CD4-positive, alpha-beta T cell treated with Interferon alpha-2 for 1 hour (primary cell): ENCODE data around the gene CMC1.
"Not testable (repeated sequence)": the region's sequence is repeated elsewhere in the genome, so short reads cannot be mapped to it uniquely, and the experiment has no call there.

ENCODE experiments used
- DNase-seq, 2 donors: peaks; one replicate each; pipeline ENCODE4 v3.0.0-alpha.2; 2020 to 2022

CMC1 gene

GRCh38 chr3:28247286-28247685 lies 5.9 kb downstream of the CMC1 start:
- no peak for DNase-seq

- peak in 1 of 2 donors; percentile 19 for DNase-seq
Observed at GRCh38 chr3:28250999-28251398, 9.6 kb downstream of the CMC1 start.

GRCh38 chr3:28252001-28252431 lies 10.6 kb downstream of the CMC1 start:
- DNase-seq = peak; percentile 12 to 67

- no peak for DNase-seq
Observed at GRCh38 chr3:28253040-28253715, 11.8 kb downstream of the CMC1 start.

GRCh38 chr3:28262001-28262400 lies 20.6 kb downstream of the CMC1 start:
- DNase-seq = no peak

- no peak for DNase-seq
Observed at GRCh38 chr3:28265641-28266040, 24.2 kb downstream of the CMC1 start.

- no peak for DNase-seq
Observed at GRCh38 chr3:28267984-28268849, 26.8 kb downstream of the CMC1 start.

- DNase-seq = no peak
Observed at GRCh38 chr3:28268989-28269388, 27.6 kb downstream of the CMC1 start.

- not testable (repeated sequence) for DNase-seq
Observed at GRCh38 chr3:28269884-28270283, 28.5 kb downstream of the CMC1 start.

GRCh38 chr3:28273837-28274236 lies 32.4 kb downstream of the CMC1 start:
- DNase-seq = no peak

GRCh38 chr3:28278918-28279317 lies 37.5 kb downstream of the CMC1 start:
- no peak for DNase-seq

GRCh38 chr3:28279770-28280169 lies 38.4 kb downstream of the CMC1 start:
- DNase-seq = no peak

- no peak for DNase-seq
Observed at GRCh38 chr3:28280781-28281180, 39.4 kb downstream of the CMC1 start.

- peak in 1 of 2 donors; percentile 58 for DNase-seq
Observed at GRCh38 chr3:28286595-28286994, 45.2 kb downstream of the CMC1 start.

- DNase-seq = no peak
Observed at GRCh38 chr3:28287046-28287445, 45.6 kb downstream of the CMC1 start.

GRCh38 chr3:28290863-28291300 lies 49.5 kb downstream of the CMC1 start:
- no peak for DNase-seq

- DNase-seq = no peak
Observed at GRCh38 chr3:28291577-28291976, 50.2 kb downstream of the CMC1 start.

GRCh38 chr3:28292622-28293021 lies 51.2 kb downstream of the CMC1 start:
- no peak for DNase-seq

- no peak for DNase-seq
Observed at GRCh38 chr3:28294667-28295413, 53.4 kb downstream of the CMC1 start.

- DNase-seq = no peak
Observed at GRCh38 chr3:28295898-28296490, 54.6 kb downstream of the CMC1 start.

GRCh38 chr3:28299705-28300104 lies 58.3 kb downstream of the CMC1 start:
- no peak for DNase-seq

GRCh38 chr3:28300345-28300962 lies 59.0 kb downstream of the CMC1 start:
- DNase-seq = no peak

- no peak for DNase-seq
Observed at GRCh38 chr3:28301688-28302087, 60.3 kb downstream of the CMC1 start.
